Measurements from ENCODE around the gene TM4SF20. TPM values are rescaled to one million over a fixed set of nuclear protein-coding genes. Genes with fewer than 3 reads are reported as not detected.

TM4SF20 gene
- total RNA-seq, 1 experiment from 2014 or later, result not detected

DNA sequence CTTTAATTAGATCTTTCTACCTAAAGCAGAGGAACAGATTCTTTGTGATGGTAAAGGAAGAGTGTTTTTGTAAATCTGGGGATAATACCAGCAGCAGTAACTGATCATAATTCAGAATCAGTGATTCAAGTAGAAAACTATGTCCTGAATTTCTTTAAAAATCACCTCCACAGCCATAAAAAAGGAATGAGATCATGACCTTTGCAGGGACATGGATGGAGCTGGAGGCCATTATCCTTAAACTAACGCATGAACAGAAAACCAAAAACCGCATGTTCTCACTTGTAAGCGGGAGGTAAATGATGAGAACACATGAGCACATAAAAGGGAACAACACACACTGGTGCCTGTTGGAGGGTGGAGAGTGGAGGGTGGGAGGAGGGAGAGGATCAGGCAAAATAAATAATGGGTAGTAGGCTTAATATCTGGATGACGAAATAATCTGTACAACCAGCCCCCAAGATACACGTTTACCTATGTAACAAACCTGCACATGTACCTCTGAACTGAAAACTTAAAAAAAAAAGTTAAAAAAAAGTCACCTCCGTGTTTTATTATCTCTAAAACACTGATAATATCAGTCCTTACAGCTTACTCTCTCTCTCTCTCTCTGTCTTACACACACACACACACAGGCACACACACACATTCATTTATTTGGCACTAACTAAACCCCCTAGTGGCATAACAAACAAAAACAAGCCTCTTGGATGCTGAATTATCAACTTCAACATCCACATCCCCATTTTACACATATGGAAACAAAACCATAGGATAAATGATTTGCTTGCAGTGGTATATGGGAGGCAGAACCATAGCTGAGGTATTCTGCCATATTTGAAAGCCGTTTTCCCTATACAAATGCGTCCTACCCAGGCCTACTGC lies 1.4 kb downstream of the TM4SF20 start:
- intact Hi-C loops (cut with micrococcal nuclease; ENCODE audit: unreplicated experiment), result loop anchor here (1.0 kb wide), 1 partner anchor 15 kb away; no protein-coding TSS in a partner anchor
- no peaks in the 10 kb centered on the region for H3K36me3 ChIP-seq (ENCODE audit: insufficient read depth, low read length, poor library complexity, severe bottlenecking)
- H3K27ac ChIP-seq (ENCODE audit: low read depth, low read length, poor library complexity, severe bottlenecking), result peak overlapping the region; percentile 75
- H3K4me1 ChIP-seq (ENCODE audit: insufficient read depth, low read length, poor library complexity, severe bottlenecking), result peaks cover 50% of the 10 kb centered on the region
- H3K4me3 ChIP-seq (ENCODE audit: low read depth, low read length, poor library complexity, severe bottlenecking), result no peak overlapping the region
- ChIA-PET POLR2A (ENCODE audit: low non-redundant PET) (no interaction called here), CTCF (interaction anchor here (0.6 to 0.7 kb wide), 2 partner anchors 28 to 346 kb away, joined by 3 read pairs; no protein-coding TSS in a partner anchor)
- peak; percentile 35 for DNase-seq (ENCODE audit: low spot score)
- BruUV-seq (replicated peaks), result no TSS peak
- H3K27me3 ChIP-seq (replicated peaks; ENCODE audit: insufficient read depth, low read depth, low read length, poor library complexity), result no peaks in the 10 kb centered on the region
- H3K9me3 ChIP-seq (ENCODE audit: low read depth, low read length, poor library complexity, severe bottlenecking), result no peaks in the 10 kb centered on the region
- no peak for TF ChIP-seq EZH2 (IDR thresholded peaks at IDR 0.05; ENCODE audit: borderline replicate concordance, low read depth, low read length, poor library complexity, severe bottlenecking)
- TF ChIP-seq, protein P1, sequence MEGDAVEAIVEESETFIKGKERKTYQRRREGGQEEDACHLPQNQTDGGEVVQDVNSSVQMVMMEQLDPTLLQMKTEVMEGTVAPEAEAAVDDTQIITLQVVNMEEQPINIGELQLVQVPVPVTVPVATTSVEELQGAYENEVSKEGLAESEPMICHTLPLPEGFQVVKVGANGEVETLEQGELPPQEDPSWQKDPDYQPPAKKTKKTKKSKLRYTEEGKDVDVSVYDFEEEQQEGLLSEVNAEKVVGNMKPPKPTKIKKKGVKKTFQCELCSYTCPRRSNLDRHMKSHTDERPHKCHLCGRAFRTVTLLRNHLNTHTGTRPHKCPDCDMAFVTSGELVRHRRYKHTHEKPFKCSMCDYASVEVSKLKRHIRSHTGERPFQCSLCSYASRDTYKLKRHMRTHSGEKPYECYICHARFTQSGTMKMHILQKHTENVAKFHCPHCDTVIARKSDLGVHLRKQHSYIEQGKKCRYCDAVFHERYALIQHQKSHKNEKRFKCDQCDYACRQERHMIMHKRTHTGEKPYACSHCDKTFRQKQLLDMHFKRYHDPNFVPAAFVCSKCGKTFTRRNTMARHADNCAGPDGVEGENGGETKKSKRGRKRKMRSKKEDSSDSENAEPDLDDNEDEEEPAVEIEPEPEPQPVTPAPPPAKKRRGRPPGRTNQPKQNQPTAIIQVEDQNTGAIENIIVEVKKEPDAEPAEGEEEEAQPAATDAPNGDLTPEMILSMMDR (conservative IDR thresholded peaks at IDR 0.05; ENCODE audit: low read depth, low read length), result peak; percentile 33; the same call in 1 of the 2 replicates

DNA sequence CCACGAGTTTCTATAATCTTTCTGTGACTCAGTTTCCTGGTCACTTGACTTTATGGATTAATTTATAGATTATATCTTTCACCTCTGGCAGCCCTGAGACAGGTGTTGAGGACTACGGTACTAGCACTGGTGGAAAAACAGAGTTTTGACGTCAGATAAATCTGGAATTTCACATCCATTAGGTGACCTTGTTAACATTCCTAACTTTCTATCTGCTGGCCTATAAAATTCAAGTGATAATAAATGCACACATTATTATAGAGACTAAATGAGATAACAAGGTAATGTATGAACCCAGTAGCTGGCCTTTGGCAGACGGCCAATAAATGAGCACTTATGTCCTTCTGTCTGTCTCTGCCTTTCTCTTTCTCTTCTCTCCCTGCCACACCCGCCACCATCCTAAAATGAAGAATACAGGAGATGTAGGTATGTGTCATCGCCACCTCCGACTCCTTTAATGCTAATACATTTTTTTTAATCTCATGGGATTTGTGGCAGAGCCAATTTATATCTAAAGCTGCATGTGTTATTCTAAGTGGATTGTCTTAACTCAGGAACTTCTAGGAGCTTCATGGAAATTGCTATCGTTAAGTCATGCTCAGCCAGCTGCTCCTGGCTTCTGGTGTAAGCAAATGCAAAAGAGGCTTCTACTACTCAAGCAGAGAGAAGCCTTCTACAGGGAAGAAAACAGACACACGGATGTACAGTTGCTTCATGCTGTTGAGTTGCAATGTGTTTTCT lies 2.3 kb downstream of the TM4SF20 start:
- intact Hi-C loops (cut with micrococcal nuclease; ENCODE audit: unreplicated experiment), result loop anchor here (1.0 kb wide), 1 partner anchor 15 kb away; no protein-coding TSS in a partner anchor
- no TSS peak for BruUV-seq (replicated peaks)
- Histone ChIP-seq H3K27me3 (replicated peaks; ENCODE audit: insufficient read depth, low read depth, low read length, poor library complexity) (no peaks in the 10 kb centered on the region), H3K9me3 (ENCODE audit: low read depth, low read length, poor library complexity, severe bottlenecking) (no peaks in the 10 kb centered on the region), H3K4me1 (ENCODE audit: insufficient read depth, low read length, poor library complexity, severe bottlenecking) (peaks cover 53% of the 10 kb centered on the region), H3K4me3 (ENCODE audit: low read depth, low read length, poor library complexity, severe bottlenecking) (no peak overlapping the region), H3K27ac (ENCODE audit: low read depth, low read length, poor library complexity, severe bottlenecking) (peak overlapping the region; percentile 75), H3K36me3 (ENCODE audit: insufficient read depth, low read length, poor library complexity, severe bottlenecking) (no peaks in the 10 kb centered on the region)
- POLR2A ChIA-PET (ENCODE audit: low non-redundant PET), result interaction anchor here (0.6 kb wide), 1 partner anchor 67 kb away, joined by 3 read pairs; no protein-coding TSS in a partner anchor
- TF ChIP-seq, protein P1 (conservative IDR thresholded peaks at IDR 0.05; ENCODE audit: low read depth, low read length), result no peak
- no peak for TF ChIP-seq EZH2 (IDR thresholded peaks at IDR 0.05; ENCODE audit: borderline replicate concordance, low read depth, low read length, poor library complexity, severe bottlenecking)
- peak; percentile 83 for DNase-seq (ENCODE audit: low spot score)
- CTCF ChIA-PET, result interaction anchor here (0.7 kb wide), 1 partner anchor 29 kb away, joined by 3 read pairs; no protein-coding TSS in a partner anchor

DNA sequence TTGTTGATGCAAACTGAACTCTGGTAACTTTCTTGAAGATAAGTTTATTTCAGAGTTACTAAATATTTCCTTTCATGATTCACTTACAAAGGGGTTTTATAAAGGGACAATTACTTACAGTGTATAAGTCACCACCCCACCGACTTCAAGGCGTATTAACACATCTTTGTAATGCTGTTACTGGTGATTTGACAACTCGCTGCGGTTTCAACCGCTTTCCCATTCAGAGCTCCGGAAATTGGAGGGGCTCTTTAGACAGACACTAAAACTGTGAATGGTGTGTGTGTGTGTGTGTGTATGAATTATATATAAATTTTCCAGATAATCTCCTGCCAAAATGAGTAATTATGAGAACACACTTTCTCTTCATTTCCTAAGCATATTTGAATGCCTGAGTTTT lies 4.9 kb downstream of the TM4SF20 start:
- TF ChIP-seq, protein P1 (conservative IDR thresholded peaks at IDR 0.05; ENCODE audit: low read depth, low read length), result no peak
- TF ChIP-seq EZH2 (IDR thresholded peaks at IDR 0.05; ENCODE audit: borderline replicate concordance, low read depth, low read length, poor library complexity, severe bottlenecking), result no peak
- Histone ChIP-seq H3K9me3 (ENCODE audit: low read depth, low read length, poor library complexity, severe bottlenecking) (no peaks in the 10 kb centered on the region), H3K4me1 (ENCODE audit: insufficient read depth, low read length, poor library complexity, severe bottlenecking) (peaks cover 79% of the 10 kb centered on the region), H3K4me3 (ENCODE audit: low read depth, low read length, poor library complexity, severe bottlenecking) (peak overlapping the region; percentile 14), H3K27ac (ENCODE audit: low read depth, low read length, poor library complexity, severe bottlenecking) (peak overlapping the region; percentile 75), H3K36me3 (ENCODE audit: insufficient read depth, low read length, poor library complexity, severe bottlenecking) (no peaks in the 10 kb centered on the region), H3K27me3 (replicated peaks; ENCODE audit: insufficient read depth, low read depth, low read length, poor library complexity) (no peaks in the 10 kb centered on the region)
- DNase-seq (ENCODE audit: low spot score), result peak; percentile 97
- intact Hi-C loops (cut with micrococcal nuclease; ENCODE audit: unreplicated experiment), result no loop called here
- ChIA-PET POLR2A (ENCODE audit: low non-redundant PET) (no interaction called here), CTCF (interaction anchor here (0.6 to 1.1 kb wide), 2 partner anchors 31 to 33 kb away, joined by 4 to 5 read pairs; no protein-coding TSS in a partner anchor)
- no TSS peak for BruUV-seq (replicated peaks)

Measured in A673 (cell line).